HG02610 (cell line): ENCODE data around the gene DAGLA.

ENCODE experiments used
- ATAC-seq: cut with Tn5 transposase; IDR thresholded peaks from one replicate; pipeline ENCODE4 v1.9.1; 2021; ENCODE audit warnings: mild to moderate bottlenecking, moderate library complexity; ENCODE audit not compliant: unreplicated experiment

DAGLA gene

GRCh38 chr11:61706452-61707400, 26.5 kb downstream of the DAGLA start:
- ATAC-seq, result no peak

- no peak for ATAC-seq
These were observed 27.4 kb downstream of the DAGLA start for GRCh38 chr11:61707574-61707973.

- no peak for ATAC-seq
These were observed 28.9 kb downstream of the DAGLA start for GRCh38 chr11:61709110-61709509.

- ATAC-seq, result no peak
These were observed 29.4 kb downstream of the DAGLA start for GRCh38 chr11:61709572-61709971.

GRCh38 chr11:61710019-61710418, 29.8 kb downstream of the DAGLA start:
- ATAC-seq, result no peak

- no peak for ATAC-seq
These were observed 30.8 kb downstream of the DAGLA start for GRCh38 chr11:61711037-61711436.

GRCh38 chr11:61711498-61711897, 31.3 kb downstream of the DAGLA start:
- ATAC-seq, result no peak

- ATAC-seq, result no peak
These were observed 32.1 kb downstream of the DAGLA start for GRCh38 chr11:61712314-61712713.

GRCh38 chr11:61712846-61713245, 32.7 kb downstream of the DAGLA start:
- ATAC-seq, result no peak

- no peak for ATAC-seq
These were observed 33.3 kb downstream of the DAGLA start for GRCh38 chr11:61713464-61713863.

GRCh38 chr11:61713906-61714305, 33.7 kb downstream of the DAGLA start:
- ATAC-seq, result no peak

- ATAC-seq, result no peak
These were observed 34.1 kb downstream of the DAGLA start for GRCh38 chr11:61714316-61714715.

GRCh38 chr11:61714916-61715315, 34.7 kb downstream of the DAGLA start:
- no peak for ATAC-seq

- ATAC-seq, result no peak
These were observed 35.7 kb downstream of the DAGLA start for GRCh38 chr11:61715867-61716266.

GRCh38 chr11:61716478-61717285, 36.5 kb downstream of the DAGLA start:
- no peak for ATAC-seq

- ATAC-seq, result no peak
These were observed 37.3 kb downstream of the DAGLA start for GRCh38 chr11:61717286-61718033.

GRCh38 chr11:61718046-61718531, 37.9 kb downstream of the DAGLA start:
- ATAC-seq, result no peak

GRCh38 chr11:61718621-61719302, 38.6 kb downstream of the DAGLA start:
- no peak for ATAC-seq

GRCh38 chr11:61719978-61720377, 39.8 kb downstream of the DAGLA start:
- no peak for ATAC-seq

GRCh38 chr11:61720597-61720996, 40.4 kb downstream of the DAGLA start:
- no peak for ATAC-seq
